GM12872 (cell line): Measurements from ENCODE around the gene TMEM151A.

Experiments used
- CTCF ChIP-seq: IDR thresholded peaks from 3 replicates; pipeline ENCODE4 v1.5.1; 2011; ENCODE audit warnings: low read depth, mild to moderate bottlenecking, low read length, moderate library complexity; ENCODE audit not compliant: insufficient read depth

TMEM151A gene

DNA sequence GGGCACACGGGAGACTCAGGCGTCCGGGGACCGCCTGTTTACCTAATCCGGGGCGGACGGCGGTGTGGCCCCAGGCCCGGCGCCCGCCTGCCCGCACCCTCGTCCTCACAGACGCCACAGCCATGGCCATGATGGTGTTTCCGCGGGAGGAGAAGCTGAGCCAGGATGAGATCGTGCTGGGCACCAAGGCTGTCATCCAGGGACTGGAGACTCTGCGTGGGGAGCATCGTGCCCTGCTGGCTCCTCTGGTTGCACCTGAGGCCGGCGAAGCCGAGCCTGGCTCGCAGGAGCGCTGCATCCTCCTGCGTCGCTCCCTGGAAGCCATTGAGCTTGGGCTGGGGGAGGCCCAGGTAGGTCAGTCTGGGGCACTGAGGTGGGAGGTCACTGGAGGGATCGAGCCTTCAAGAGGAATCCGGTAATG lies 33.2 kb upstream of the TMEM151A start:
- TF ChIP-seq CTCF, result no peak

DNA sequence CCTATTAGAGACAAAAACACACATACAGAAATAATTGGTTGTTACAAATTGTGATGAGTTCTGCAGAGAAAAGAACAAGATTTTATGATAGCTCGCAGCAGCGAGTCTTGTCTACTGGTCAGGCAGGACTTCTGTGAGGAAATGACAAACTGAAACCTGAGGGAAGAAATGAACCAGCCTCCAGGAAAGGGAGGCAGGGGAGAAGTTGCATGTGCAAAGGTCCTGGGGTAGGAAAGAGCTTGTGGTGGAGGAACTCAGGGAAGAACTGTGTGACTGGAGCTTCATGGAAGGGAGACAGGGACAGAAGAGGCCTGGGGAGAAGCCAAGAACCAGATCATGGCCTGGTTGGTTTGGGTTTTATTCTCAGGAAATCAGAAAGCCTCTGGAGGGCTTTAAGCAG lies 32.5 kb upstream of the TMEM151A start:
- no peak for TF ChIP-seq CTCF

DNA sequence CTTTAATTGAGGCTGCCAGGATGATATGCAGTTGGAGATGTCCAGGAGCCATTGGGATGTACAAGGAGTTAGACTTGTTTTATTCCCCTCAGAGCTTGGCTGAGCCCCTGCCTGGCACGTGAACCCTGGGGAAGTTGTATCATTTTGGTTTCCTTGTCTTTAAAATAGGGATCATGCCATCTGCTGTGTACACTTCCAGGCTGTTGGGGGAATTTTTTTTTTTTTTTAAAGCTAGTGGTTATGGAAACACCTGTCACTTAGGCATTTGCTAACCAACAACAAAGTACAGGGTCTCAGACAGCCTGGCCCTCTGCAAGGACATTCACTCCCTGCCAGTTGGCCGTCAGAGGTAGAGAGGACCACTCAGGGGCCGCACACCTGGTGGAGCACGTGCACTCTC lies 31.7 kb upstream of the TMEM151A start:
- no peak for TF ChIP-seq CTCF

DNA sequence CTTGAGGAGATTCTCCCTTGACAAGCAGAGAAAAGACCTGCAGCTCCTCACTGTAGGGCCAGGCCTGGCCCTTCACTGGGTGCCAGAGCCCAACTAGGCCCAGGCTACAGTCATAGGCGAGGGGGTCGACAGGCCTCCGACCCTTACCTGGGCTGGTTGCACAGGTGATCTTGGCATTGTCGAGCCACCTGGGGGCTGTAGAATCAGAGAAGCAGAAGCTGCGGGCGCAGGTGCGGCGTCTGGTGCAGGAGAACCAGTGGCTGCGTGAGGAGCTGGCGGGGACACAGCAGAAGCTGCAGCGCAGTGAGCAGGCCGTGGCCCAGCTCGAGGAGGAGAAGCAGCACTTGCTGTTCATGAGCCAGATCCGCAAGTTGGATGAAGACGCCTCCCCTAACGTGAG lies 30.1 kb upstream of the TMEM151A start:
- TF ChIP-seq CTCF, result no peak

- no peak for TF ChIP-seq CTCF
Observed at GRCh38 chr11:66262191-66262590, 29.5 kb upstream of the TMEM151A start.

GRCh38 chr11:66262696-66263095 lies 29.0 kb upstream of the TMEM151A start:
- TF ChIP-seq CTCF, result no peak

DNA sequence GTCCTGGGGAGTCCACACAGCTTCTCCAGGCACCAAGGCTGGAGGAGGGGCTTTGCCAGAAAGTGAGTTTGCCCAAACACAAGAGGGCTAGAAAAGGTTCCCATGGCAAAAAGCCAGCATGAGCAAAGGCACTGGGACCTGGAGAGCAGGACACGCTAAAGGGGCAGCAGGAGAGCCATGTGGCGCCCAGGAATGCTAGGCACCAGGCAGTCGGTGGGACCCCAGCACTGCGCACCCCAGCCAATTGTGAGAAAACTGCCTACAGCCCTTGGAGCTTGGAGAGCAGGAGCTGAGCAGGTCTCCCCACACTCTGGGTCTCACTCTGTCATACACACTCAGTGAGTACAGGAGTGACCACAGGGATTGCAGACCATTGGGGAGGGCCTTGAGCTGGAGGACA lies 28.5 kb upstream of the TMEM151A start:
- no peak for TF ChIP-seq CTCF

DNA sequence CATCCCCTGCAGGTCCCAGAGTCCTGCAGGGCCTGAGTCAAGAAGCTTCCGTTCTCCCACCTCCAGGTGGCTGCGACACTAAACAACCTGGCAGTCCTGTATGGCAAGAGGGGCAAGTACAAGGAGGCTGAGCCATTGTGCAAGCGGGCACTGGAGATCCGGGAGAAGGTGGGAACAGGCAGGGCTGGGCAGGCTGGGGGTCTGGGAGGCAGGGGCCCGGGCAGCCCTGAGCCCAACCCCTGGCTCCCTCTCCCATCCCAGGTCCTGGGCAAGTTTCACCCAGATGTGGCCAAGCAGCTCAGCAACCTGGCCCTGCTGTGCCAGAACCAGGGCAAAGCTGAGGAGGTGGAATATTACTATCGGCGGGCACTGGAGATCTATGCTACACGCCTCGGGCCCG lies 27.9 kb upstream of the TMEM151A start:
- no peak for TF ChIP-seq CTCF
